HG02763 (cell line): ENCODE measurements around the gene BCKDHB.

Experiments used
- ATAC-seq: cut with Tn5 transposase; IDR thresholded peaks from one replicate; pipeline ENCODE4 v1.9.1; 2021; ENCODE audit warnings: mild to moderate bottlenecking, moderate library complexity; ENCODE audit not compliant: unreplicated experiment

The BCKDHB gene

DNA sequence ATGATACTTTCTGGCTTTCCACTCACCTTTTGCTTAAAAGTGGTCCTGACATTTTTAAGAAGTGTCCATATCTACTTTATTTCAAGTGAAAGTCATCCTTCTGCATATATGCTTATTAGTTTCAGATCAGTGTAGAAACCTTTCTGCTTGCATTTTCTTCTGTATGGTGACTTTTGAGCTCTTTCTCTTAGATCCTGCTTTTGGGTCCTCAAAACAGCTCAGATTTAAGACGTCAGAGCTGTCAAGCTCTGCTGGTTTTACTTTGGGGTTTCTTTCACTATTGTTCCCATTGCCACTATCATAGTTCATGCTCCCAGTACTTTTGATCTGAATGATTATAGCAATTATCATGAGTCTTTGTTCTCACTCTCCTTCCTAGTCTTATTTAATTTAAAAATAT, 41.7 kb downstream of the BCKDHB start:
- ATAC-seq: no peak

DNA sequence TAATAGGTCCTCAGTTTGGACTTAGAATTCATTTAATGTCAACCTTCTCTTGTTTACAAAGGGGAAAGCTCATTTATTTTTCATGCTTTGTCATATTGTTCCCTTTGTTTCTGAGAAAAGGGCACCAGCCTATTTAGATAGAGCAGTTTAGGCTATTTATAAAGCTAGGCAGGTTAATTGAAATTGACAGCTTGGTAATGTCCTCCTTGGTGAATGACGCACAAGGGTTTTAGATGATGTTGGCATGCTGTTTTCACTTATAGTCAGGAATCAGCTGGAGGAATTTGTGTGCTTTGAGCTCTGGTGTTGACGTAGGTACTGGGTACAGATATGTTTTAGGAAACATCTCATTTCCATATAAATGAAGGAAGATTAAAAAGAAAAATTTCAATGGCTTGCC, 45.2 kb downstream of the BCKDHB start:
- ATAC-seq: no peak

DNA sequence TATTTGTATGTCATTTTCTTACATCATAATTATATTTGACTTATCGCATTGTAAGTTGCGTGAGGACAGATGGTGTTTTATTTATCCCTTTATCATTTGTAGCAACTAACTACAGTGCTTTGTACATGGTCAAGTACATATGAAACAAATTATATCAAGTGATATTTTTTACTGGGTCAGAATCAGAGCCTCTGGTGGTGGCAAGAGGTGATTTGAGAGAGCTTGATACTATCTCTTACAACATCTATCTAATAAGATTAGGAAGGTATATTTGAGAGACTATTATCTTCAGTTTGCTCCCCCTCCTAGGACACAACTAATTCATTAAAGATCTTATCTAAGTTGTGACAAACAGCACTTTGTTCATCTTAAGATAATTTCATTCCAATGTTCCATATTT, 47.7 kb downstream of the BCKDHB start:
- no peak for ATAC-seq

- ATAC-seq: no peak
These were observed 49.8 kb downstream of the BCKDHB start for GRCh38 chr6:80156221-80156620.

GRCh38 chr6:80158478-80158989, 52.1 kb downstream of the BCKDHB start:
- ATAC-seq: no peak

- no peak for ATAC-seq
These were observed 55.0 kb downstream of the BCKDHB start for GRCh38 chr6:80161434-80161833.

GRCh38 chr6:80163754-80164187, 57.3 kb downstream of the BCKDHB start:
- peak; percentile 63 for ATAC-seq

GRCh38 chr6:80165143-80165542, 58.7 kb downstream of the BCKDHB start:
- ATAC-seq: peak; percentile 95

- ATAC-seq: no peak
These were observed 59.3 kb downstream of the BCKDHB start for GRCh38 chr6:80165819-80166218.

DNA sequence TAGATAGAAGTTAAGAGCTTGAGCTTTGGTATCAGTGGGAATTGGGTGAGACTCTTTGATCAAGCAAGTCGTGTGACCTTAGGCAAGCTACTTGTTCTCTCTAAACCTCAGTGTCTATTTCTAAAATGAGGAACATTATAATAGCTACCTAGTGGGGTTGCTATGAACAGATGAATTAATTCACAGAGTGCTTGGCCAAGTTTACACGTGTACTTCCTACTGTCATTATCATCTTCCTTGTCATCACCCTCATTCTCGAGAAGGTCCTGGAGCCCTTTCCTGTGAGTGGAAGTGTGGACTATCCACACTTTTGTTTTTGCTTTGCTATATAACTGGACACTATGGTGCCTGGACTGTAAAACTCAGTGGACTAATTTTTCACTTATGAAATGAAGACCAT, 64.0 kb downstream of the BCKDHB start:
- ATAC-seq: no peak

DNA sequence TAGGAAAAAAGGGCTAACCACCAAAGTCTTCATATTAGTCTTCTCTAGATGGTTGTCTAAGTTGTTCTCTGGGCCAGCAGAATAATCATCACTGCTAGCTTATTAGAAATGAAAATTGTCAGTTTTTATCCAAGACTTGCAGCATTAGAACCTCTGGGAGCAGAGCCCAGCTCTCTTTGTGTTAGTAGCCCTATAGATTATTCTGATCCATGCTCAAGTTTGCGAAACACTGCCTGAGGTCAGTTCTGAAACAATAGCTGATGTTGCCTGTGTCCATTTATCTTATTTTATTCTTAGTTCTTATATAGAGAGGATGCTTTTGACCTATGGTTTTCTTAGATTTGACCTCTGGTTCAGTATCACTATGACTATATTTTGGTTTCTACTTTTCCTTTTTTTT, 66.9 kb downstream of the BCKDHB start:
- no peak for ATAC-seq

DNA sequence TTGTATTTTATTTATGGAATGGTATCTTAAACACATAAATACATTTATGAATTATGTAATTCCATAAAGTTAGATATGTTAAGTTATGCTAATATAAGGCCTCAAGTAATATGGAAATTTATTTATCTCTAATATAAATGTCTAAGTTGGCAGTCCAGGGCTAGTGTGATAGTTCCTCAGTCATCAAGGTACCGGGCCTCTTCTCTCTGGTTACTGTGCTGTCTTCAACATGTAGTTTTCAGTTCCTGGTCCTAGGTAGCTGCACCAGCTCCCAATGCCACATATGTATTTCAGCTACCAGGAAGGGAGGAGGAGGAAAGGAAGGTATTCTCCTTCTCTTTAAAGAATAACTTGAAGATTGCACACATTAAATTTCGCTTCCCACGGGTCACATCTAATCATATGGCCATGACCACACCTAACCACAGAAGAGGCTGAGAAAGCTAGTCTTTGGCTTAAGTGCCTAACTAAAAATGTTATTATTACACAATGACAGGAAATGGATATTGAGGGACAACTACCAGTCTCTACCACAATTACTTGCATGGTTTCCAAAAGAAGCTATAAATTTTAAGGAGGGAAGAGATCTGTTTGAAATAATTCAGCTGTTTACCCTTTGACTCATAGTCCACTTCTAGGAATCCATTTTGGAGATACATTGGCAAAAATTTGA, 68.6 kb downstream of the BCKDHB start:
- no peak for ATAC-seq

- no peak for ATAC-seq
These were observed 73.2 kb downstream of the BCKDHB start for GRCh38 chr6:80179695-80180094.

- ATAC-seq: peak; percentile 66
These were observed 75.0 kb downstream of the BCKDHB start for GRCh38 chr6:80181352-80182081.

GRCh38 chr6:80182308-80182707, 75.8 kb downstream of the BCKDHB start:
- ATAC-seq: no peak

DNA sequence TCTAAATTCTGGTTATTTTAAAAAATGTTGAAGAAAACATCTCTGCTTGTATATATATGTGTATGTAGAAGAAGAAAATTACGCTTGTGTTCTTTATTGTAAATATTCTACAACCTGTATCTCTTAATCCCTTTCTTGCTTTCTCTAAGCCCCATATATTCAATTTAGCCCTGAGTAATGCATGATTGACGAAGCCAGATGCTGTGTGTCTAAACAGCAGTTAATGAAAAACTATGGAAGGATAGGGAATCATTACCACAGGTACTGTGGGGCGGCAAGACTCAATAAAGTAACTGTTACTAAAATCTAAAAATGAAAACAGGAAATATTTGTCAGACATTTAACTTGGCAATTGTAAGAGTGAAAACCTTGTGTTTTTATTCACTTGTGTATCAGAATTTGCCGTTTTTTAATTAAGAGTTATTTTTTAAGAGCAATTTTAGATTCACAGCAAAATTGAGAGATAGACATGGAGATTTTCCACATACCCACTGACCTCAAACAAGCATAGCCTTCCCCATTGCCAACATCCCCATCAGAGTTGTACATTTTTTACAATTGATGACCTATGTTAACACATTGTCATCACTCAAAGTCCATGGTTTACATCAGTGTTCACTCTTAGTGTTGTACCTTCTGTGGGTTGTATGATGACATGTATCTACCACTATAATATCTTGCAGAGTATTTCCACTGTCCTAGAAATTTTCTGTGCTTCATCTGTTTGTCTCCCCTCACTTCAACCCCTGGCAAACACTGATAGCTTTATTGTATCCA, 76.7 kb downstream of the BCKDHB start:
- no peak for ATAC-seq

GRCh38 chr6:80185492-80185891, 79.0 kb downstream of the BCKDHB start:
- ATAC-seq: no peak

- no peak for ATAC-seq
These were observed 79.6 kb downstream of the BCKDHB start for GRCh38 chr6:80186082-80186481.

GRCh38 chr6:80196906-80197305, 90.4 kb downstream of the BCKDHB start:
- ATAC-seq: no peak

DNA sequence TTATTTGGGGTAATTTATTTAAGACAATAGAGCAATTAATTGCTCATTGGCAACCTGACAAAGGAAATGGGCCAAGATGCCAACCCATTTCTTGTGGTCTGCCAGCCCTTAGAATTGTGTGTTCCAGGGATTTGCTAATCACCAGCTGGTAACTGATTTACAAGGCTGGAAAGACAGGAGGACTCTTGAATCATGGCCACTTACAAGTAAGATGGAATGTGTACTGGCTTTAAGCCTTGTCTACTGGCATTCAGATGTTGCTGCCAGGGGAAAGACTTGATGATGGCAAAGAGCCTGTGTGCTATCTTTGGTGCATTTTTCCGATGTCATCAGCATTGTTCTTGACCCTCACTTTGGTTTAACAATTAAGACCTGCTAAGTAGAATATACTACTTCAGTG, 91.0 kb downstream of the BCKDHB start:
- no peak for ATAC-seq

DNA sequence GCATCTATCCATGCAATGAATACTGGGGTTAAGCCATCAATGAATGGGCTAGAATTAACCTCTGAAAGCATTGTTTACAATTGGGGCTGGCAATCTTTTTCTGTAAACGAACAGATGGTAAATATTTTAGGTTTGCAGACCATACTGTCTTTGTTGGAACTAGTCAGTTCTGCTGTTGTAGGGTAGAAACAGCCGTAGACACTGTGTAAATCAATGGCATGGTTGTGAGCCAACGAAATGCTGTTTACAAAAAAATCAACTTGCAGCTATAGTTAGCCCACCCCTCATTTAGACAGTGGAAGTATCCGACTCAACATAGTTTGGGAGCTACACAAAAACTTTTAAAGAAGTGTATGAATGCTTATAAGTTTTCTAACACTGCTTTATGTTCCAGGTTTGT, 91.5 kb downstream of the BCKDHB start:
- no peak for ATAC-seq

DNA sequence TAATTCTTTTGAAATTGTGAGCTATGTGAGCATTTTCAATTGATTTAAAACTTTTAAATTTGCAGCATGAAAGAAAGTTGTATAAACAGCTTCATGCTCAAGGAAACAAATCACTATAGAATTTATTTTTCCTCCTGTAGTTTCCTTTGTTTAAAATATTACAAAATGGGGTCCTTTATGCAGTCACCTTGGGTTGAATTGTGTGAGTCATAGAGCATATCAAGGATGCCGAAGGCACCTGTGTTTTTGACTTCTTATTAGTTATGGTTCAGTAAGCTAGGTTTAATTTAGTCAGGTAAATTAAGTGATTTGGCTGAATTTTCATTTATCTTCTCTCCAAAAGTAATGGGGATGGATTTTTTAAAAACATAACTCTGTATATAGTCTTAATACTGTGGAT, 96.8 kb downstream of the BCKDHB start:
- no peak for ATAC-seq
